NCI-H128 (cell line): ENCODE results near the gene JAML.

Source experiments
- DNase-seq: peaks from one replicate; lab custom pipeline; 2025; ENCODE audit not compliant: unreplicated experiment; lab: John Stamatoyannopoulos, UW

The JAML gene

DNA sequence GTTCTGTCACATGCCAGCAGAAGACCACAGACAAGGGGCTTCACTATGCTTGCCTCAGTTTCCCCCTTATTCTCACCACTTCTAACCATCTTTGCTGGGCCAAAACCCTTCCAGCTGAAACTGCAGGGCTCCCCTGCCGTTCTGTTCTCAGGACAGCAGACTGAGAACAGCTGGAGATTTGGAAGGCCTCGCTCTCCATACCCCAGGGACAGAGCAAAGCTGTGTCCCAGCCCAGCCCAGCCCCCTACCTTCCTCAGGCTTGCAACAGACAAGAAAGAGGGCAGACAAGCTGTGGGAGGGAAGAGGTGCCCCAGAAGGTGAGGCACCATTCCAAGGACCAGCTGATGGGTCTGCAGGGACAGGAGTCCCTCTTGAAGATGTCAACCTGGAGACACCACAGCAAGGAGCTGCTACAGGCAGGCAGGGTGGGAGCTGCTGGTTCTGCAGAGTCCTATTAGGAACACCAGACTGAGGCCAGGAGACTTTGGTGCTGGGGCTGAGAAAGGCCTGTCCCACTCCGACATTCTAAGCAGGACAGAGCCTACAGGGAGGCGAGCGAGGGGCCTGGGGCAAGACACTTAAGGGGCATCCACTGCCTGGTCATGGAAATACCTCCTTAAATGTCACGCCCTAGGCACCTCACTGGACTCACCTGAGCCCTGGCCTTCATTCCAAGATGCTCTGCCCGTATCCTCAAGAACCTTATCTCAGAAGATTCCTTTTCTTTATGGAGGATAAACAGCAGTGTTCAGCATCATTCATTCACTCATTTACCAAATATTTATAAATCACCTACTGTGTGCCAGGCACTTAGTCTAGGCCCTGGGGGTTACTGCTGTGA lies 55.3 kb downstream of the JAML start:
- no peak for DNase-seq

GRCh38 chr11:118168751-118169150 lies 56.1 kb downstream of the JAML start:
- DNase-seq = no peak

- no peak for DNase-seq
Measured at GRCh38 chr11:118168316-118168715, 56.5 kb downstream of the JAML start.

DNA sequence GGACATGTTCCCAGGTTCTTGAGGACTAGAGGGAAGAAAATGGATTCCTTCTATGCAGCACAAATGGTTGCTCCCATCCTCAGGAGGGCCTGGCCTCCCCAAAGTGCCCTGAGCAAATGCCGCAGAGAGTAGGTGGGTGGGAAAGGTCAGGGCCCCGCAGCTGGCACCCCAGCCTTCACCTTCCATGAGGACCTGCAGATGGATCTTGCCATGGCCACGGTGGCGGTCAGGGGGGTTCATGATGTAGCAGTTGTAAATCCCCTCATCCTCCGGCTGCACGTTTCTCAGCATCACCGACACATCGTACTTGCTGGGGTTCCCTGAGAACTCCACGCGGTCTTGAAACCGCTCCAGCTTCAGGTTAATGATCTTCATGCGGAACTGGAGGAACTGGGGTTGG lies 56.9 kb downstream of the JAML start:
- no peak for DNase-seq

- no peak for DNase-seq
Measured at GRCh38 chr11:118167253-118167652, 57.6 kb downstream of the JAML start.

DNA sequence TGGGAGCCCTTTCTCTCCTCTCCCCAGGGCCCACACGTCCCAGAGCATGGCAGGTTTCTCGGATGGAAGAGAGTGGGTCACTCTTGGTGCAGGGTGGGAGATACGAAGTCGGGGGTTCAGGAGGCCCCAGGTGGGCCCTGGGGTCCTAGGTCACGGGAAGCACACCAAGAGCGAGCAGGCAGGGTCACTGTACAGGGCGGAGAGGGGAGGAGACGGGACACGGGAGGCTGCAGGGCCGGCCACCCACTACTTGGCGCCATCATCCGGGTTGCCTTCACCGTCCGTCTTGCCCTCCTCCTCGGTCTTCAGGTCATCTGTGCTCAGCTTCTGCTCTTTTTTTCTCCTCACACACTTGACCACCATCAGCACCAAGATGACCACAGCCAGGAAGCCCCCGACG lies 58.2 kb downstream of the JAML start:
- DNase-seq = no peak

DNA sequence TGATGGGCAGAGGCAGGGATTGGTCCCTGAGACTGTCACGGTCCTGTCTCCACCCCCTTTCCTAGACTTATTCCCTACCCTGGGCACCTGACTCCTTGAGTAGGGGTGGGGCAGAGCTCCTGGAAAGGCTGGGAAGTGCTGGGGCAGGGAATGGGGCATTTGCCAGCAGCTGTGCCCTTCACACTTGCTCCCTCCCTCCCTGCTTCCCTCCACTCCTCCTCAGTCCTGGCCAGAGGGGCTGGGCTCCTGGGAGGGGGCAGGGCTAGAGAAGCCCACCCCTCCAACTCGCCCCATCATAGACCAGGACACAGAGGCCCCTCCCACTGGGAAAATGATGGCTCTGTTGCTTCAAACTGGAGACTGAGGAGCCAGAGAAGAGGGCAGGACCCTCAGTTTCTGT lies 59.9 kb downstream of the JAML start:
- no peak for DNase-seq

DNA sequence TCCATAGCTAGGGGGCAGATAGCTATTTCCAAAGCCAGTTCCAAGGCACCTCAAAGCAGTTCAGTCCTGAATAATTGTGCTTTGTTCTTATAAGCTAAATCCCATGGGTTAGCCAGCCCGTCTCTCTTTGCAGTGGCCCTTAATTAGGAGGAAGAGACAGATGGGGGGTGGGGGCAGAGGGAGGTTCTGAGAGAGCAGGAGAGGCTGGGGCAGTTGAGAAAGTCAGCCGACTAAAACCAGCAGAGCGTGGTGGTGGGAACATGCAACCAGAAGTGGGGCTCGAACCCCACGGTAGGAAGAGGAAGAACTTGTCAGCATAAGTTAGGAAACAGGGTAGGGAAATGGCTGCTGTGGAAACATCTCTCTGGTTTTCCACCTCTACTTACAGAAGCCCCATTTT lies 61.3 kb downstream of the JAML start:
- no peak for DNase-seq

DNA sequence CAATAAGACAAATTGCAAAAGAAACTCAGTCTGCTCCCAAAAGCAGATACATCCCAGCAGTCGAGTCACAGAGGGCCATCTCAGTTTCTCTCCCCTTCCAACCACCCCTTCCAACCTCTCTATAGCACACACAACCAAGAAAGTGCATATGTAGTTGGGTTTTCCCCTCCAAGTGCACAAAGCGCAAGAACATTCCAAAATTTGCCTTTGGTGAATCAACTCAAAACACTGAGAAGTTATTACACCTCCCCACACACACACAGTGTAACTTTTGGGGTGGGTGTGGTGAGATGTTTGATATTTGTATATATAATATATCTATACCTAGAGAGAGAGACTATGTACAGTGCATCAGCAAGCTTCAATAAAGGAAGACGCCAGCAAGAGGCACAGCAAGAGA lies 62.0 kb downstream of the JAML start:
- DNase-seq = no peak

- no peak for DNase-seq
Measured at GRCh38 chr11:118161786-118162185, 63.0 kb downstream of the JAML start.

DNA sequence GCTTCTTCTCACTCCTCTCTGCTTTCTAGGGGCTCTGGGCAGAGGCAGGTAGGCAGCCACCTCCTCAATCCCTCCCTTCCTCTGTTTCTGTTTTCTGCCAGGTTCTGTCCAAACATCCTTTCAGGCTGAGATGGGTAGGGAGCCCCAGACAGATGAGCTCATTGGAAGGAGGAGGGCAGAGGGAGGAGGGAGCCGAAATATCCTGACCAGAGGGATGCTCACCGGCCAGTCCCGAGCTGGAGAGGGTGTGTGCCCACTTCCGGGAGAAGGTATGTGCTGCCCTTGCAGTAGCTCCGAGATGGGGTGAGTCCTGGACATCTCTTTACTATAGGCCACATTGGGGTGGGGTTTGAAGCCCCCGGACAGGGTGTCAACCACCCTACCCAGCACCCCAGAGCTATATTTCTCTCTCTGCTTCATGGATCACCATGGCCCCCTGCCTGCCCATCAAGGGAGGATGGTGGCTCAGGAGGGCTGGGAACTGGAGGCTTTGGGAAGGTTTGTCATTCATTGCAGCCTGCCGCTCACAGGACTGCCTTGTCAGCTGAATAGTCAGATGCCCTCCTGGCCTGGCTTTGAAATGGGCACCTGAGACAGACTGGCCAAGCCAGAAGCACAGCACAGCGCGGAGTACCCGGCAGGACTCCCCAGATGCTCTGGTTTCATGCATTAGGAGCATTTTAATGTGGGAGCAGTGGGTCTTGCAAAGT lies 67.5 kb downstream of the JAML start:
- no peak for DNase-seq

DNA sequence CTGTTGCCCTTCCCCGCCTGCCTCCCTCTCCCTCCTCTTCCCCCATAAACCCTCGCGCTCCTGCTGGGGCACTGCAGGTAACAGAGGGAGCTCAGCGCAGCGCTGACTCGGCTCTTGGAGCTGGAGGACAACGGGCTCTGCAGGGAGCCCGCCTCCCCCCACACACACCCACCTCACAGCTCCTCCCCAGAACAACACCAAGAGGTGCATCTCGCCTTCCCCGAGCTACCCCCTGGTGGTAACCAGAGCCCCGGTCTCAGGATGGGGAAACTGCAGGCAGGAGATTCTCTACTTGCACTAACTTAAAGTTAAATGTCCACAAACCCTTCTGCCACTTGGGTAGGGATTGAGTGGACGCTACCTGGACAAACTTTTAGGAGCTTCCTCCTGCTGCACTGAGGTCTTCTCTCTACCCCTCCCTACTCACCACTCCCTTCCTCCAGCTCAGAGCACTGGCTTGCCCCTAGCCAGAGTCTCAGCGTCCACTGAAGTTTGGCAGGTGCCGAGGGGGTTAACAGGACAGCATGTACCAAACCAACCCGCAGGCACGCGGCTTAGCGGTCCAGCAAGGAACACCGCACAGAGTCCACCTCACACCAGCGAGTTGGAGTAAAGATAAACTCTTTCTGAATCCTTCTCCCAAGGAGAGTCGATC lies 68.2 kb downstream of the JAML start:
- DNase-seq = no peak

GRCh38 chr11:118155776-118156530 lies 68.9 kb downstream of the JAML start:
- no peak for DNase-seq

GRCh38 chr11:118154641-118155040 lies 70.2 kb downstream of the JAML start:
- no peak for DNase-seq

GRCh38 chr11:118153976-118154375 lies 70.8 kb downstream of the JAML start:
- no peak for DNase-seq

- DNase-seq = no peak
Measured at GRCh38 chr11:118153516-118153915, 71.3 kb downstream of the JAML start.

GRCh38 chr11:118152552-118153471 lies 72.0 kb downstream of the JAML start, which contains the start of gene SCN4B:
Gene SCN4B (minus strand): TSS chr11:118152823. CDS start chr11:118152673, 150 bp downstream.
- DNase-seq = no peak

- no peak for DNase-seq
Measured at GRCh38 chr11:118152020-118152551, 72.7 kb downstream of the JAML start.

DNA sequence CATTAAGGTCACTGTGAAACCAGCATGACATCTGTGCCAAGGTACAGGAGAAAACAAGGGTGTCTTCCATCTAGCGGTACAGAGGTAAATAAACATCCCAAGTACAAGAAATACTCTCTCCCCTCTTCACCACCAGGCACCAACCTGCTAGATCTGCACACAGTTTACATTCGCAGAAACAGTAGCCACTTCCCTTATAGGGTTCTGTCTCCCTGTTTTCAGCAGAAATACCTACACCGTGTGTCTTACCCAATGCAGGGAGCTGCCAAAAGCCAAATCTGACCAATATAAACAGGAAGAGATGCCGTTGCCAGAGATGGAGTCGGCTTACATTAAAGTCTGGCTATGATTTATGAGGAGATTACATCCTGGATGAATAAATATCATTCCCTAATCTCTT lies 73.4 kb downstream of the JAML start:
- DNase-seq = no peak

- DNase-seq = no peak
Measured at GRCh38 chr11:118149493-118149892, 75.3 kb downstream of the JAML start.
